ENCODE data around the gene C15orf40. TPM values are rescaled to one million over a fixed set of nuclear protein-coding genes. Genes with fewer than 3 reads are reported as not detected.
"Not testable (repeated sequence)": the region's sequence is repeated elsewhere in the genome, so short reads cannot be mapped to it uniquely, and the experiment has no call there.

The C15orf40 gene
- total RNA-seq, 1 donor = 14.2 TPM

GRCh38 chr15:82951472-82952157 is 59.8 kb downstream of the C15orf40 start:
- Histone ChIP-seq H3K27me3 (ENCODE audit: insufficient read depth, low read length) (peaks cover 14% of the 10 kb centered on the region), H3K4me1 (ENCODE audit: insufficient read depth, low read length) (peaks cover 19% of the 10 kb centered on the region), H3K4me3 (ENCODE audit: low read length) (peak overlapping the region; percentile 32), H3K9me3 (ENCODE audit: low read depth, low read length) (no peaks in the 10 kb centered on the region)

GRCh38 chr15:82950746-82951370 is 60.6 kb downstream of the C15orf40 start:
- H3K4me3 ChIP-seq (ENCODE audit: low read length) = no peak overlapping the region
- H3K9me3 ChIP-seq (ENCODE audit: low read depth, low read length) = no peaks in the 10 kb centered on the region
- peaks cover 19% of the 10 kb centered on the region for H3K4me1 ChIP-seq (ENCODE audit: insufficient read depth, low read length)
- H3K27me3 ChIP-seq (ENCODE audit: insufficient read depth, low read length) = peaks cover 14% of the 10 kb centered on the region

- H3K4me1 ChIP-seq (ENCODE audit: insufficient read depth, low read length) = peaks cover 19% of the 10 kb centered on the region
- no peaks in the 10 kb centered on the region for H3K9me3 ChIP-seq (ENCODE audit: low read depth, low read length)
- H3K27me3 ChIP-seq (ENCODE audit: insufficient read depth, low read length) = peaks cover 14% of the 10 kb centered on the region
- H3K4me3 ChIP-seq (ENCODE audit: low read length) = no peak overlapping the region
These were observed 61.1 kb downstream of the C15orf40 start for GRCh38 chr15:82950295-82950694.

- Histone ChIP-seq H3K4me3 (ENCODE audit: low read length) (no peak overlapping the region), H3K9me3 (ENCODE audit: low read depth, low read length) (no peaks in the 10 kb centered on the region), H3K4me1 (ENCODE audit: insufficient read depth, low read length) (peaks cover 12% of the 10 kb centered on the region), H3K27me3 (ENCODE audit: insufficient read depth, low read length) (peaks cover 3% of the 10 kb centered on the region)
These were observed 65.2 kb downstream of the C15orf40 start for GRCh38 chr15:82946155-82946701.

- Histone ChIP-seq H3K4me3 (ENCODE audit: low read length) (no peak overlapping the region), H3K4me1 (ENCODE audit: insufficient read depth, low read length) (peaks cover 7% of the 10 kb centered on the region), H3K27me3 (ENCODE audit: insufficient read depth, low read length) (no peaks in the 10 kb centered on the region), H3K9me3 (ENCODE audit: low read depth, low read length) (no peaks in the 10 kb centered on the region)
These were observed 66.1 kb downstream of the C15orf40 start for GRCh38 chr15:82945326-82945725.

- Histone ChIP-seq H3K27me3 (ENCODE audit: insufficient read depth, low read length) (no peaks in the 10 kb centered on the region), H3K9me3 (ENCODE audit: low read depth, low read length) (no peaks in the 10 kb centered on the region), H3K4me3 (ENCODE audit: low read length) (no peak overlapping the region), H3K4me1 (ENCODE audit: insufficient read depth, low read length) (peaks cover 7% of the 10 kb centered on the region)
These were observed 66.6 kb downstream of the C15orf40 start for GRCh38 chr15:82944821-82945220.

GRCh38 chr15:82944056-82944455 is 67.4 kb downstream of the C15orf40 start:
- Histone ChIP-seq H3K4me3 (ENCODE audit: low read length) (no peak overlapping the region), H3K27me3 (ENCODE audit: insufficient read depth, low read length) (no peaks in the 10 kb centered on the region)

GRCh38 chr15:82943176-82943575 is 68.3 kb downstream of the C15orf40 start:
- Histone ChIP-seq H3K4me1 (ENCODE audit: insufficient read depth, low read length) (peaks cover 7% of the 10 kb centered on the region), H3K27me3 (ENCODE audit: insufficient read depth, low read length) (no peaks in the 10 kb centered on the region), H3K4me3 (ENCODE audit: low read length) (no peak overlapping the region), H3K9me3 (ENCODE audit: low read depth, low read length) (no peaks in the 10 kb centered on the region)

More at GRCh38 chr15:82944056-82944455, 67.4 kb downstream of the C15orf40 start:
- Histone ChIP-seq H3K4me1 (ENCODE audit: insufficient read depth, low read length) (peaks cover 7% of the 10 kb centered on the region), H3K9me3 (ENCODE audit: low read depth, low read length) (no peaks in the 10 kb centered on the region)

- no peaks in the 10 kb centered on the region for H3K9me3 ChIP-seq (ENCODE audit: low read depth, low read length)
- peaks cover 7% of the 10 kb centered on the region for H3K4me1 ChIP-seq (ENCODE audit: insufficient read depth, low read length)
- H3K27me3 ChIP-seq (ENCODE audit: insufficient read depth, low read length) = no peaks in the 10 kb centered on the region
- H3K4me3 ChIP-seq (ENCODE audit: low read length) = no peak overlapping the region
These were observed 68.7 kb downstream of the C15orf40 start for GRCh38 chr15:82942691-82943090.

- not testable (repeated sequence) for H3K4me1 ChIP-seq (ENCODE audit: insufficient read depth, low read length); H3K9me3 ChIP-seq (ENCODE audit: low read depth, low read length); H3K4me3 ChIP-seq (ENCODE audit: low read length); H3K27me3 ChIP-seq (ENCODE audit: insufficient read depth, low read length)
These were observed 71.8 kb downstream of the C15orf40 start for GRCh38 chr15:82939678-82940077.

Other genes starting within 250 kb of the C15orf40 start
- under 0.01 TPM for gene FSD2, start 205.6 kb downstream of the C15orf40 start, total RNA-seq
- 73.6 TPM for gene WHAMM, start 202.0 kb downstream of the C15orf40 start, total RNA-seq
- gene HOMER2, start 58.9 kb downstream of the C15orf40 start, total RNA-seq = 3.7 TPM
- gene RAMAC, start 25.4 kb downstream of the C15orf40 start, total RNA-seq = 38.1 TPM
- 77.3 TPM for gene BTBD1, start 55.6 kb upstream of the C15orf40 start, total RNA-seq
- gene TM6SF1, start 96.0 kb upstream of the C15orf40 start, total RNA-seq = 5.6 TPM
- gene HDGFL3, start 196.2 kb upstream of the C15orf40 start, total RNA-seq = 6.5 TPM